IPS-18c (cell line): Measurements from ENCODE around the gene ASH1L.
"Not testable (repeated sequence)": the region's sequence is repeated elsewhere in the genome, so short reads cannot be mapped to it uniquely, and the experiment has no call there.

ENCODE experiments used
- H3K4me3 ChIP-seq: 2 replicates; pipeline ENCODE4 v1.7.0; 2013; ENCODE audit warnings: low read depth, mild to moderate bottlenecking, low read length, moderate library complexity; ENCODE audit not compliant: insufficient read depth
- H3K9me3 ChIP-seq: one replicate; pipeline ENCODE4 v1.6.1; 2013; ENCODE audit warnings: mild to moderate bottlenecking, low read length, moderate library complexity; ENCODE audit not compliant: control insufficient read depth, insufficient read depth

The ASH1L gene

GRCh38 chr1:155511385-155511784 is 51.2 kb downstream of the ASH1L start:
- H3K4me3 ChIP-seq, H3K9me3 ChIP-seq: not testable (repeated sequence)

GRCh38 chr1:155509064-155509463 is 53.5 kb downstream of the ASH1L start:
- H3K9me3 ChIP-seq: no peaks in the 10 kb centered on the region
- H3K4me3 ChIP-seq: no peak overlapping the region

- H3K4me3 ChIP-seq: no peak overlapping the region
- H3K9me3 ChIP-seq: no peaks in the 10 kb centered on the region
These were observed 54.7 kb downstream of the ASH1L start for GRCh38 chr1:155507945-155508344.

GRCh38 chr1:155505963-155506362 is 56.6 kb downstream of the ASH1L start:
- not testable (repeated sequence) for H3K9me3 ChIP-seq, H3K4me3 ChIP-seq

GRCh38 chr1:155504207-155504606 is 58.4 kb downstream of the ASH1L start:
- no peak overlapping the region for H3K4me3 ChIP-seq
- no peaks in the 10 kb centered on the region for H3K9me3 ChIP-seq

- no peaks in the 10 kb centered on the region for H3K9me3 ChIP-seq
- no peak overlapping the region for H3K4me3 ChIP-seq
These were observed 62.5 kb downstream of the ASH1L start for GRCh38 chr1:155499953-155500639.

- no peaks in the 10 kb centered on the region for H3K9me3 ChIP-seq
- no peak overlapping the region for H3K4me3 ChIP-seq
These were observed 63.3 kb downstream of the ASH1L start for GRCh38 chr1:155499263-155499662.

GRCh38 chr1:155493595-155493994 is 69.0 kb downstream of the ASH1L start:
- H3K9me3 ChIP-seq, H3K4me3 ChIP-seq: not testable (repeated sequence)

- not testable (repeated sequence) for H3K4me3 ChIP-seq, H3K9me3 ChIP-seq
These were observed 74.2 kb downstream of the ASH1L start for GRCh38 chr1:155488419-155488818.

GRCh38 chr1:155487541-155487940 is 75.1 kb downstream of the ASH1L start:
- H3K9me3 ChIP-seq: peaks cover 2% of the 10 kb centered on the region
- no peak overlapping the region for H3K4me3 ChIP-seq

GRCh38 chr1:155486952-155487351 is 75.7 kb downstream of the ASH1L start:
- H3K4me3 ChIP-seq, H3K9me3 ChIP-seq: not testable (repeated sequence)

- no peak overlapping the region for H3K4me3 ChIP-seq
These were observed 76.7 kb downstream of the ASH1L start for GRCh38 chr1:155485945-155486344.

GRCh38 chr1:155485222-155485621 is 77.4 kb downstream of the ASH1L start:
- Histone ChIP-seq H3K4me3 (no peak overlapping the region), H3K9me3 (peaks cover 2% of the 10 kb centered on the region)

More at GRCh38 chr1:155485945-155486344, 76.7 kb downstream of the ASH1L start:
- H3K9me3 ChIP-seq: peaks cover 2% of the 10 kb centered on the region

GRCh38 chr1:155481741-155482241 is 80.8 kb downstream of the ASH1L start:
- no peaks in the 10 kb centered on the region for H3K9me3 ChIP-seq

GRCh38 chr1:155479205-155479604 is 83.4 kb downstream of the ASH1L start:
- H3K9me3 ChIP-seq: no peaks in the 10 kb centered on the region
- no peak overlapping the region for H3K4me3 ChIP-seq

More at GRCh38 chr1:155481741-155482241, 80.8 kb downstream of the ASH1L start:
- no peak overlapping the region for H3K4me3 ChIP-seq

GRCh38 chr1:155478270-155478852 is 84.2 kb downstream of the ASH1L start:
- Histone ChIP-seq H3K4me3 (no peak overlapping the region), H3K9me3 (no peaks in the 10 kb centered on the region)

- Histone ChIP-seq H3K4me3 (no peak overlapping the region), H3K9me3 (peaks cover 6% of the 10 kb centered on the region)
These were observed 88.5 kb downstream of the ASH1L start for GRCh38 chr1:155474146-155474545.

GRCh38 chr1:155473151-155473821 is 89.3 kb downstream of the ASH1L start:
- Histone ChIP-seq H3K9me3 (peaks cover 6% of the 10 kb centered on the region), H3K4me3 (no peak overlapping the region)
